HepG2 (cell line): ENCODE measurements around the gene PMEL. TPM values are rescaled to one million over a fixed set of nuclear protein-coding genes. Genes with fewer than 3 reads are reported as not detected.

Experiments
- ATAC-seq: fragments of 200-7000 bp; cut with Tn5 transposase; 3 replicates; pipeline ENCODE4 v1.9.1; 2020; ENCODE audit warnings: mild to moderate bottlenecking, moderate library complexity
- BruUV-seq: library from RNA; stranded (reverse); fragments of 400-500 nt; replicated peaks from 2 replicates; lab custom pipeline; 2021; lab: Mats Ljungman, UMichigan
- CTCF ChIA-PET: fragments of 300-600 bp; formaldehyde crosslinking; extraction: SDS; loops from one replicate; lab custom pipeline; 2021; ENCODE audit warnings: low total read pairs, inconsistent platforms, low intra/inter-chr PET ratio; lab: Yijun Ruan, JAX
- POLR2A ChIA-PET: fragments of 350-600 bp; sonication (Branson Sonifier 250); formaldehyde crosslinking; loops from one replicate; lab custom pipeline; 2020; ENCODE audit warnings: antibody characterized with exemption, inconsistent platforms; lab: Yijun Ruan, JAX
- DNase-seq: peaks from one replicate; pipeline ENCODE4 v3.0.0-alpha.2; 2015; ENCODE audit warnings: low spot score
- FAIRE-seq: peaks from 3 replicates; lab custom pipeline; 2011; peaks lifted over from hg19 to GRCh38; lab: Jason Lieb, UNC
- H2AFZ ChIP-seq: one replicate; pipeline ENCODE4 v1.6.1; 2011; ENCODE audit warnings: low read length, inconsistent platforms
- H3K27ac ChIP-seq: fragments of 300-600 bp; 3 replicates; pipeline ENCODE4 v1.8.0; 2011; ENCODE audit warnings: mixed run types, mild to moderate bottlenecking, mixed read lengths, low read length, inconsistent platforms; ENCODE audit not compliant: insufficient read depth; ENCODE audit errors: extremely low read length
- H3K27me3 ChIP-seq, 2 experiments: fragments of 200-600 bp in 1 of 2; 2 replicates in 1 of 2; 3 replicates in 1 of 2; pipeline versions ENCODE4 v1.6.0 to v1.8.0; 2011; ENCODE audit warnings: low read length in 2 of 2, mild to moderate bottlenecking in 2 of 2, moderate library complexity in 2 of 2, inconsistent platforms in 1 of 2; ENCODE audit not compliant: insufficient read depth in 2 of 2, control insufficient read depth in 1 of 2
- H3K36me3 ChIP-seq, 2 experiments: fragments of 200-600 bp in 1 of 2; replicated peaks in 1 of 2; 2 replicates in 1 of 2; 3 replicates in 1 of 2; pipeline versions ENCODE4 v1.5.1 to v1.8.0; 2011; ENCODE audit warnings: low read length in 2 of 2, inconsistent platforms in 1 of 2; ENCODE audit not compliant: insufficient read depth in 2 of 2, control insufficient read depth in 1 of 2
- H3K4me1 ChIP-seq: 2 replicates; pipeline ENCODE4 v1.5.1; 2012; ENCODE audit warnings: low read length, inconsistent platforms; ENCODE audit not compliant: insufficient read depth
- H3K4me2 ChIP-seq: 2 replicates; pipeline ENCODE4 v1.6.0; 2011; ENCODE audit warnings: low read depth, low read length, inconsistent platforms
- H3K4me3 ChIP-seq, 3 experiments: fragments of 200-600 bp in 1 of 3; sonication (generic), shearing (Covaris generic) in 1 of 3; replicated peaks in 1 of 3; 2 replicates each; pipeline ENCODE4 v1.5.1; 2011 to 2016; ENCODE audit warnings: low read length in 3 of 3, inconsistent platforms in 2 of 3, low read depth in 2 of 3, mild to moderate bottlenecking in 2 of 3, control low read depth in 1 of 3, mixed read lengths in 1 of 3; ENCODE audit not compliant: insufficient read depth in 1 of 3
- H3K79me2 ChIP-seq: one replicate; pipeline ENCODE4 v1.6.1; 2011; ENCODE audit warnings: low read length, inconsistent platforms; ENCODE audit not compliant: insufficient read depth
- H3K9ac ChIP-seq: 2 replicates; pipeline ENCODE4 v1.6.0; 2011; ENCODE audit warnings: mild to moderate bottlenecking, low read depth, low read length, inconsistent platforms; ENCODE audit not compliant: insufficient read depth
- H3K9me3 ChIP-seq: 2 replicates; pipeline ENCODE4 v1.5.1; 2012; ENCODE audit warnings: mild to moderate bottlenecking, low read length
- H4K20me1 ChIP-seq: 2 replicates; pipeline ENCODE4 v1.6.0; 2011; ENCODE audit warnings: inconsistent platforms, mild to moderate bottlenecking, low read length, moderate library complexity; ENCODE audit not compliant: insufficient read depth
- AHR ChIP-seq: IDR thresholded peaks from 2 replicates; pipeline ENCODE4 v1.6.1; 2018; ENCODE audit warnings: missing genetic modification reagents, missing compliant biosample characterization
- ATF7 ChIP-seq, 2 experiments: fragments of 450-650 bp in 1 of 2; sonication (generic) in 1 of 2; formaldehyde crosslinking in 1 of 2; IDR thresholded peaks; 2 replicates each; pipeline versions ENCODE4 v1.4.0 to v1.6.1; 2016 to 2020; ENCODE audit warnings: antibody characterized with exemption in 1 of 2, mild to moderate bottlenecking in 1 of 2, missing genetic modification reagents in 1 of 2
- CENPX ChIP-seq: sonication (generic); formaldehyde crosslinking; IDR thresholded peaks from 2 replicates; pipeline ENCODE4 v1.9.0; 2021; ENCODE audit warnings: mild to moderate bottlenecking, missing genetic modification reagents, moderate library complexity
- ERF ChIP-seq: IDR thresholded peaks from 2 replicates; pipeline ENCODE4 v1.6.1; 2018; ENCODE audit warnings: missing biosample characterization, missing genetic modification reagents
- HMG20B ChIP-seq: conservative IDR thresholded peaks from 2 replicates; pipeline ENCODE4 v1.6.1; 2016; ENCODE audit warnings: missing genetic modification reagents, missing compliant biosample characterization
- JARID2 ChIP-seq: sonication (generic); formaldehyde crosslinking; IDR thresholded peaks from 2 replicates; pipeline ENCODE4 v1.8.1; 2023; ENCODE audit warnings: missing genetic modification reagents, inconsistent platforms; ENCODE audit not compliant: insufficient replicate concordance
- KDM6A ChIP-seq: IDR thresholded peaks from 2 replicates; pipeline ENCODE4 v1.6.1; 2016; ENCODE audit warnings: low read depth
- KLF9 ChIP-seq: IDR thresholded peaks from 2 replicates; pipeline ENCODE4 v1.6.1; 2016; ENCODE audit warnings: low read depth
- NFE2L1 ChIP-seq: sonication (generic); formaldehyde crosslinking; IDR thresholded peaks from 2 replicates; pipeline ENCODE4 v1.4.0; 2020; ENCODE audit warnings: missing genetic modification reagents, mild to moderate bottlenecking, borderline replicate concordance
- RFXAP ChIP-seq: sonication (generic); formaldehyde crosslinking; IDR thresholded peaks from 2 replicates; pipeline ENCODE4 v1.4.0; 2020; ENCODE audit warnings: missing genetic modification reagents, borderline replicate concordance
- TRIM24 ChIP-seq: sonication (generic); formaldehyde crosslinking; IDR thresholded peaks from 2 replicates; pipeline ENCODE4 v1.8.0; 2022; ENCODE audit warnings: mild to moderate bottlenecking, missing genetic modification reagents
- ZBTB7A ChIP-seq: sonication (generic); formaldehyde crosslinking; IDR thresholded peaks from 2 replicates; pipeline ENCODE4 v1.8.0; 2022; ENCODE audit warnings: mild to moderate bottlenecking, missing genetic modification reagents
- ZEB1 ChIP-seq: IDR thresholded peaks from 2 replicates; pipeline ENCODE4 v1.6.1; 2012; ENCODE audit warnings: mild to moderate bottlenecking, low read depth, inconsistent platforms; ENCODE audit not compliant: insufficient replicate concordance
- ZNF382 ChIP-seq: sonication (generic); formaldehyde crosslinking; IDR thresholded peaks from 2 replicates; pipeline ENCODE4 v1.5.0; 2020; ENCODE audit warnings: missing genetic modification reagents, mild to moderate bottlenecking, borderline replicate concordance
- ZNF557 ChIP-seq: sonication (generic); formaldehyde crosslinking; IDR thresholded peaks from 2 replicates; pipeline ENCODE4 v1.4.0; 2020; ENCODE audit warnings: missing genetic modification reagents
- ZNF777 ChIP-seq: sonication (generic); formaldehyde crosslinking; IDR thresholded peaks from 2 replicates; pipeline ENCODE4 v1.4.0; 2020; ENCODE audit warnings: missing genetic modification reagents
- WGBS: methylation state at CpG from one replicate; pipeline ENCODE4 v1.1.6; 2017; ENCODE audit warnings: low lambda C conversion rate; 5-methylcytosine and 5-hydroxymethylcytosine counted together
- in situ Hi-C: cut with HindIII; loops from 2 replicates; pipeline ENCODE4 v1.10.0; 2017; ENCODE audit warnings: low pct_unique_long_range_greater_than_20kb; ENCODE audit not compliant: extremely low pct_ligation_motif_present
- intact Hi-C: fragments of 100-400 bp; cut with micrococcal nuclease; formaldehyde crosslinking; loops from one replicate; pipeline ENCODE4 v1.10.0; 2022; ENCODE audit not compliant: unreplicated experiment
- polyA plus RNA-seq, 8 experiments: library from polyadenylated mRNA; depleted of rRNA in 3 of 8; stranded (reverse) in 7 of 8; unstranded in 1 of 8; fragments of >200 nt; fragmentation: Illumina TruSeq in 4 of 8; extraction: Trizol in 4 of 8; gene quantifications; 2 replicates each; pipeline versions ENCODE4 v1.2.1 to v1.2.3, GENCODE V29; 2011 to 2016; ENCODE audit warnings: low read depth in 4 of 8, missing spikeins in 1 of 8, mixed read lengths in 1 of 8; ENCODE audit not compliant: insufficient read depth in 1 of 8
- total RNA-seq, 5 experiments: library from RNA; depleted of rRNA; stranded (reverse); fragments of >200 nt; fragmentation: Illumina TruSeq; extraction: Trizol; gene quantifications; 2 replicates each; pipeline ENCODE4 v1.2.3, GENCODE V29; 2016; ENCODE audit warnings: low read depth in 1 of 5
- TF ChIP-seq, protein P1 (sequence below): IDR thresholded peaks from 2 replicates; pipeline ENCODE4 v1.6.1; 2012; ENCODE audit warnings: low read depth, low read length, improper control_type of control experiment

The PMEL gene
- total and polyA plus RNA-seq, 2 of the 13 experiments (the other 11 are each of a cell fraction or from before 2014, with no cell fraction given) = 0.49 to 3.3 TPM

DNA sequence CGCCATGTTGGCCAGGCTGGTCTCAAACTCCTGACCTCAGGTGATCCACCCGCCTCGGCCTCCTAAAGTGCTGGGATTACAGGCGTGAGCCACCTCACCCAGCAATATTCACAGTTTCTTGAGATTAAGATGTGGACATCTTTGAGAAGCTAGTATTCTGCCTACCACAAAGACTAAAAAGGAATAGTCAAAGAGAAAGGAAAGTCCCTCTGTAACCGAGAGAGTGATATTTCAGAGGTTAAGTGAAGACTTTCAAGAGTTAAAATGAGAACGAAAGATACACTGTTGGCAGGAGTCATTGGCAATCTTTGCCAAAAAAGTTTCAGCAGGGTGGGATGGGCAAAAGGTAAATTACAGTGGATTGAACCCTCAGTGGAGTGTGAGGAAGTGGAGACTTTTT, 19.3 kb downstream of the PMEL start:
- no TSS peak for BruUV-seq
- CTCF ChIA-PET = no interaction called here
- ATAC-seq = no peak
- H3K9ac ChIP-seq = no peak overlapping the region
- no peaks in the 10 kb centered on the region for H3K36me3 ChIP-seq
- TF ChIP-seq RFXAP = no peak
- no peak for TF ChIP-seq NFE2L1 (CRISPR knock-in tag)
- no peak for TF ChIP-seq ATF7 (IDR thresholded peaks at IDR 0.05)
- TF ChIP-seq ATF7 (CRISPR knock-in tag; IDR thresholded peaks at IDR 0.05) = no peak
- TF ChIP-seq ZNF557 (CRISPR knock-in tag) = no peak
- TF ChIP-seq, protein P1, sequence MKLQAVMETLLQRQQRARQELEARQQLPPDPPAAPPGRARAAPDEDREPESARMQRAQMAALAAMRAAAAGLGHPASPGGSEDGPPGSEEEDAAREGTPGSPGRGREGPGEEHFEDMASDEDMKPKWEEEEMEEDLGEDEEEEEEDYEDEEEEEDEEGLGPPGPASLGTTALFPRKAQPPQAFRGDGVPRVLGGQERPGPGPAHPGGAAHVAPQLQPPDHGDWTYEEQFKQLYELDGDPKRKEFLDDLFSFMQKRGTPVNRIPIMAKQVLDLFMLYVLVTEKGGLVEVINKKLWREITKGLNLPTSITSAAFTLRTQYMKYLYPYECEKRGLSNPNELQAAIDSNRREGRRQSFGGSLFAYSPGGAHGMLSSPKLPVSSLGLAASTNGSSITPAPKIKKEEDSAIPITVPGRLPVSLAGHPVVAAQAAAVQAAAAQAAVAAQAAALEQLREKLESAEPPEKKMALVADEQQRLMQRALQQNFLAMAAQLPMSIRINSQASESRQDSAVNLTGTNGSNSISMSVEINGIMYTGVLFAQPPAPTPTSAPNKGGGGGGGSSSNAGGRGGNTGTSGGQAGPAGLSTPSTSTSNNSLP = no peak
- TF ChIP-seq ZBTB7A (CRISPR knock-in tag) = no peak
- no peak for TF ChIP-seq KLF9 (CRISPR knock-in tag)
- no peak for TF ChIP-seq CENPX
- no peak for TF ChIP-seq ZNF382 (CRISPR knock-in tag)
- TF ChIP-seq ERF = no peak
- TF ChIP-seq TRIM24 = no peak
- no peak for TF ChIP-seq ZNF777
- no peak for TF ChIP-seq KDM6A (CRISPR knock-in tag)
- TF ChIP-seq AHR (CRISPR knock-in tag) = no peak
- no peak for TF ChIP-seq ZEB1
- no peak for TF ChIP-seq HMG20B (CRISPR knock-in tag)
- no peak for TF ChIP-seq JARID2
- TF ChIP-seq, all 625 proteins: peak for 0
- Histone ChIP-seq H2AFZ (no peak overlapping the region), H3K79me2 (no peaks in the 10 kb centered on the region), H3K9me3 (no peaks in the 10 kb centered on the region), H3K4me1 (no peaks in the 10 kb centered on the region), H3K27ac (no peak overlapping the region), H4K20me1 (no peaks in the 10 kb centered on the region), H3K27me3 (no peaks in the 10 kb centered on the region), H3K4me3 (no peak overlapping the region), H3K4me2 (no peak overlapping the region)
- in situ Hi-C loops = no loop called here
- 94% methylated on average over 6 of the region's 6 CpGs for WGBS
- no peak for FAIRE-seq
- intact Hi-C loops = no loop called here
- POLR2A ChIA-PET = interaction anchor here (1.4 kb wide), 1 partner anchor 28 kb away, joined by 4 read pairs; the partner anchor contains the start of gene RAB5B
- no peak for DNase-seq
